Aorta (tissue), 5 donors: ENCODE results near the gene AUH. TPM values are rescaled to one million over a fixed set of nuclear protein-coding genes. Genes with fewer than 3 reads are reported as not detected.
A peak's percentile ranks its signal among the peaks of the same experiment; 100 is the strongest.

Experiments
- ATAC-seq: fragments of 200-7000 bp; cut with Tn5 transposase; one replicate; pipeline ENCODE4 v1.9.1; 2022; ENCODE audit warnings: moderate library complexity; ENCODE audit not compliant: low FRiP score
- DNase-seq, 2 donors: peaks; one replicate each; pipeline ENCODE4 v3.0.0-alpha.2; 2020
- H3K27ac ChIP-seq, 2 donors: one replicate each; pipeline ENCODE4 v1.5.1; 2013; ENCODE audit warnings: low read length in 2 of 2, mild to moderate bottlenecking in 2 of 2, moderate library complexity in 2 of 2, control low read depth in 1 of 2, inconsistent platforms in 1 of 2, low read depth in 1 of 2
- H3K27me3 ChIP-seq, 2 donors: one replicate each; pipeline ENCODE4 v1.6.1; 2013; ENCODE audit warnings: control low read depth in 1 of 2, low read length in 1 of 2, mild to moderate bottlenecking in 1 of 2, moderate library complexity in 1 of 2; ENCODE audit not compliant: insufficient read depth in 2 of 2, control insufficient read depth in 1 of 2
- H3K36me3 ChIP-seq, 2 donors: one replicate each; pipeline ENCODE4 v1.6.1; 2013; ENCODE audit warnings: control low read depth in 1 of 2, low read length in 1 of 2, mild to moderate bottlenecking in 1 of 2; ENCODE audit not compliant: insufficient read depth in 2 of 2, control insufficient read depth in 1 of 2
- H3K4me1 ChIP-seq, 2 donors: one replicate each; pipeline ENCODE4 v1.6.1; 2013; ENCODE audit warnings: low read length in 2 of 2, control low read depth in 1 of 2, mild to moderate bottlenecking in 1 of 2, moderate library complexity in 1 of 2; ENCODE audit not compliant: insufficient read depth in 2 of 2, control insufficient read depth in 1 of 2
- H3K4me3 ChIP-seq, 2 donors: one replicate each; pipeline ENCODE4 v1.5.1; 2013; ENCODE audit warnings: low read length in 2 of 2, control low read depth in 1 of 2, mild to moderate bottlenecking in 1 of 2
- H3K9me3 ChIP-seq: one replicate; pipeline ENCODE4 v1.6.1; 2013; ENCODE audit warnings: mild to moderate bottlenecking, low read length; ENCODE audit not compliant: control insufficient read depth
- WGBS, 2 donors: extraction: QIAGEN DNeasy Blood & Tissue Kit; methylation state at CpG; one replicate each; pipeline ENCODE4 v1.1.7; 2013; 5-methylcytosine and 5-hydroxymethylcytosine counted together
- intact Hi-C, 2 donors: fragments of 100-400 bp; cut with DNase I; formaldehyde crosslinking; loops; one replicate each; pipeline versions ENCODE4 v1.14.2 to v1.15.0; 2022
- polyA plus RNA-seq, 2 donors: library from polyadenylated mRNA; stranded (reverse); fragments of 200-250 nt; gene quantifications; one replicate each; pipeline ENCODE4 v1.2.3, GENCODE V29; 2013
- total RNA-seq, 2 donors: library from RNA; stranded (reverse); fragmentation: NEBNext Ultra II Directional; extraction: Animal tissue kit (Norgen Biotek cat#: 25700); gene quantifications; one replicate each; pipeline ENCODE4 v1.2.1, GENCODE V29; 2021
- donor health status: healthy with polysubstance abuse.
- donor health status: Bipolar disorder and iron deficiency.
- donor health status: DM: no; HTN: no; CAD: no.
- donor health status: DM: no; HTN: no; CAD: no.
- donor health status: DM: yes; HTN: yes; CAD: no.

Gene AUH
- total and polyA plus RNA-seq, 4 donors = 12.4 to 25.7 (median 14.4) TPM

- H3K36me3 ChIP-seq = no peaks in the 10 kb centered on the region
- no peaks in the 10 kb centered on the region for H3K4me1 ChIP-seq
- ATAC-seq (no peak), DNase-seq (no peak)
- no peak overlapping the region for H3K4me3 ChIP-seq
- H3K27me3 ChIP-seq = no peaks in the 10 kb centered on the region
- H3K27ac ChIP-seq = no peak overlapping the region
- no peaks in the 10 kb centered on the region for H3K9me3 ChIP-seq
- WGBS, 2 donors = 64 to 67% methylated on average over 6 of the region's 6 CpGs
- intact Hi-C loops = no loop called here
Measured at GRCh38 chr9:91248707-91249106, 113.0 kb downstream of the AUH start.

DNA sequence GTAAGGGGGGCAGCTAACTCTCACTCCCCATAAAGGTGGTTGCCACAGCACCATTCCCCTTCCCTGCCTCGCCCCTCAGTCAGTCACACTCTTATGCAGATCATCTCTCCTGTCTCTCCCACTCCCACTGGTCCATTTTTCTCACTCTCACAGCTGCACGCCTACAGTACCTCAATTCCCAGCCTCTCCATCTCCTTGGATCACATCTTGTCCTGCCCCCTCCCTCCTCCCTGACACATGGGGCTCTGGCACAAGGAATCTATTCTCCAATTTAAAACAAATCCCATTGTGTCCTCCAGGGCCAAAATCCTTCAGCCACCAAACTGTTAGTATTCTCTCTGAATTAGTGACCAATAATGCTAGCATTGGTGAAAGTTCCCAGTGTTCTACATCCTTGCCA, 114.4 kb downstream of the AUH start:
- intact Hi-C loops = no loop called here
- no peak overlapping the region for H3K4me3 ChIP-seq
- H3K27ac ChIP-seq = no peak overlapping the region
- H3K4me1 ChIP-seq = no peaks in the 10 kb centered on the region
- no peaks in the 10 kb centered on the region for H3K9me3 ChIP-seq
- WGBS, 2 donors = 97% methylated on average over 2 of the region's 2 CpGs
- H3K36me3 ChIP-seq = no peaks in the 10 kb centered on the region
- ATAC-seq (no peak), DNase-seq (no peak)
- H3K27me3 ChIP-seq = no peaks in the 10 kb centered on the region

- no peaks in the 10 kb centered on the region for H3K9me3 ChIP-seq
- intact Hi-C loops = no loop called here
- no peak for DNase-seq
- no peak overlapping the region for H3K4me3 ChIP-seq
- no peaks in the 10 kb centered on the region for H3K27me3 ChIP-seq
- no peak overlapping the region for H3K27ac ChIP-seq
- peaks cover 0 to 2% of the 10 kb centered on the region in 2 donors for H3K36me3 ChIP-seq
- WGBS, 2 donors = 67 to 69% methylated on average over 5 of the region's 5 CpGs
- no peaks in the 10 kb centered on the region for H3K4me1 ChIP-seq
- peak; percentile 41 for ATAC-seq
Measured at GRCh38 chr9:91246846-91247245, 114.9 kb downstream of the AUH start.

GRCh38 chr9:91245431-91246313, 116.0 kb downstream of the AUH start:
- 78 to 81% methylated on average over 8 of the region's 8 CpGs for WGBS, 2 donors
- Histone ChIP-seq H3K27me3 (no peaks in the 10 kb centered on the region), H3K4me3 (no peak overlapping the region), H3K9me3 (no peaks in the 10 kb centered on the region), H3K4me1 (no peaks in the 10 kb centered on the region), H3K36me3 (peaks cover 0 to 2% of the 10 kb centered on the region in 2 donors), H3K27ac (no peak overlapping the region)
- DNase-seq = no peak
- no peak for ATAC-seq
- intact Hi-C loops = no loop called here

DNA sequence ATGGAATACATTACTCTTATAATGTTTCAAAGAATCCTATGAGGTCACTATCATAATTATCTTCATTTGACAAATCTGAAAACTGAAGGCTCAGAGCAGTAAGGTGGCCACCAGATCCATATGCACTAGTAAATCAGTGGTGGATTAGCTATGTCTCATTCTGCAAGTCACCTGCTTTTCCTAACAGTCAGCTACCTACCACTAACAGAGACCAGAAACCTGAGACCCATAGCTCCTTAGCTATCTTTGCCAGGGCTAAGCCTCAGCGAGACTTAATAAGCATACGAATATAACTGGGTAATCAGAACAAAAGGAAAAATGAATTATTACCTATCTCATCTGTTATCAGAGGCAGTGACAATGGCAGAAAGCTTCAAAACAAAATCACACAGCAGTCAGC, 118.7 kb downstream of the AUH start:
- DNase-seq (no peak), ATAC-seq (no peak)
- 97 to 100% methylated on average over 2 of the region's 2 CpGs for WGBS, 2 donors
- Histone ChIP-seq H3K36me3 (peaks cover 0 to 2% of the 10 kb centered on the region in 2 donors), H3K27ac (no peak overlapping the region), H3K4me1 (no peaks in the 10 kb centered on the region), H3K4me3 (no peak overlapping the region), H3K9me3 (no peaks in the 10 kb centered on the region), H3K27me3 (no peaks in the 10 kb centered on the region)
- intact Hi-C loops = no loop called here

- intact Hi-C loops = no loop called here
- Histone ChIP-seq H3K9me3 (no peaks in the 10 kb centered on the region), H3K4me3 (no peak overlapping the region), H3K27ac (no peak overlapping the region), H3K36me3 (peaks cover 0 to 2% of the 10 kb centered on the region in 2 donors), H3K27me3 (no peaks in the 10 kb centered on the region), H3K4me1 (no peaks in the 10 kb centered on the region)
- DNase-seq (no peak), ATAC-seq (no peak)
- 53 to 65% methylated on average over 4 of the region's 4 CpGs for WGBS, 2 donors
Measured at GRCh38 chr9:91241909-91242308, 119.8 kb downstream of the AUH start.

DNA sequence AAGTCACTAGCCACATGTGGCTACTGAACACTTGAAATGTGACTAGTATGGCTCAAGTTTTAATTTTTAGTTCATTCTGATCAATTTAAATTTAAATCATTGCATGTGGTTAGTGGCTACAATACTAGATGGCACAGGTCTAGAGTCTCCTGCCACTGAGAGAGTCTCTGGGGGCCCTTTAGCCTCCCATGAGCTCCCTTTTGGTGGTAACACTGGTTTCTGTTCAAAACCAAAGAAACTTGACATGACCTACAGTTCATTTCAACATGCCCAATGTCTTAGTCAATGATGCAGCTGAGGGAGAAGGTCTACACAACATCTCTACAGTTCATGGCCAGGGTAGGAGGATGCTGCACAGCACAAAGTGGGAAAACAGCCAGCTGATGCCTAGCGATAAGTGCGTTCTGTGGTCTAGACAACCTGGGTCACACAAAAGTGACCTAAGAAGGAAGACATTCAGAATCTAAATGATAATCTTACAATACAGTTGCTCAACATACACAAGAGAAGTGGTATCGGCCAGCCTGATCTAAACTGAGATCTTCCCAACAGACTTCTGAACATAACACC, 121.0 kb downstream of the AUH start:
- Histone ChIP-seq H3K4me1 (no peaks in the 10 kb centered on the region), H3K36me3 (peaks cover 0 to 2% of the 10 kb centered on the region in 2 donors), H3K27me3 (no peaks in the 10 kb centered on the region), H3K27ac (no peak overlapping the region), H3K9me3 (no peaks in the 10 kb centered on the region), H3K4me3 (no peak overlapping the region)
- ATAC-seq (no peak), DNase-seq (no peak)
- intact Hi-C loops = no loop called here
- WGBS, 2 donors = 98% methylated on average over 3 of the region's 3 CpGs

DNA sequence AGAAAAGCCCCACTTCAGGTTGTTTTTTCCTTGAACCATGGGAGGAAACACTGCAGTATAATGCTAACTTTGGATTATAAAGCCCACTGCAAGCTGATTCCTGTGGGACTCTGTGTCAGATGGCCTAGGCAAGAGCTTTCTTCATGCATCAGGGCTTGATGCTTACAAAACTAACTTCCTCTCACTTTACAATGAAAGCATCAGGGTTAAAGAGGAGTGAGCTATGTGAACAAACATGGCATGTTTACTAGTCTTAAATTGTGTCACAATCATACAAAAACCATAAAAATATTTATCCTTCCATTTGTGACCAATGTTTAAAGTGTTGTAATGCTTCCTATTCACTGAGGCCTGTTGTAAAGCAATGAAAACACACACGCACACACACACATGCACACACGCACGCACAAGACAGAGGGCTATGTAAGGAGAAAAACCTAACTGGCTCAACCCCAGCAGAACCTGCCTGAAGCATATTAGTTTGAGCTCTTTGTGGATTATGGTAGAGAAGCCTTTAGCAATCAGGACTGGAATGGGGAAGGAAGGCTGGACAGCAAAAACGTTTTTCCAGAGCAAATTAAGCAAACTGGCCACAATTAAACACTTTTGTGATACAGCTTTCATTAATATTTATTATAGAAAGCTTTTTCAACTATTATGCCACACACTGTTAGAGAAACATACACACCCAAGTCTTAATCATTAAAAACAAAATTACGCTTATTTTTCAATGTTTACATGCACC, 122.2 kb downstream of the AUH start:
- Histone ChIP-seq H3K9me3 (no peaks in the 10 kb centered on the region), H3K4me3 (no peak overlapping the region), H3K27ac (no peak overlapping the region), H3K27me3 (no peaks in the 10 kb centered on the region), H3K4me1 (no peaks in the 10 kb centered on the region), H3K36me3 (peaks cover 0 to 5% of the 10 kb centered on the region in 2 donors)
- WGBS, 2 donors = 73 to 77% methylated on average over 5 of the region's 5 CpGs
- intact Hi-C loops = no loop called here
- ATAC-seq (no peak), DNase-seq (no peak)
